Measurements from ENCODE around the gene HGFAC.
"Not testable (repeated sequence)": the region's sequence is repeated elsewhere in the genome, so short reads cannot be mapped to it uniquely, and the experiment has no call there.

HGFAC gene

DNA sequence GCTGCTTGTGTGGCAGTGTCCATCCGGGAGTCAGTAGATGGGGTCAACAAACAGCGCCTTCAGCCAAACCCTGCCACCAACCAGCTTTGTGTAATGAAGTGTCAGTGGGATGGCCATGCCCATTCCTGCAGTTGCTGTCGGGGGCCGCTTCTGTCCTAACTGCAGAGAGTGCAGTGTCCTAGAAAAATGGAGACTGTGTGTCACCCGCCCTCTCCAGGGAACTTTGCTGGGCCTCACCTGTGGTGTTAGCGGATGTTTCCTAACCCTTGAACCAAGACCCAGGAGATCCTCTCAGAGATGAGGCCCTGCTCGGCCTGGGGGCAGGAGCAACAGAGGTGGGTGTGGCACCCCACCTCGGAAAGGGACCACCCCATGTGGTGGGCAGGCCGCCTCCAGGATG lies 35.3 kb upstream of the HGFAC start:
- no peak for DNase-seq (ENCODE audit: extremely low read depth, low read depth)
- no peak overlapping the region for H3K4me3 ChIP-seq (replicated peaks; ENCODE audit: low read depth, low read length)
- TF ChIP-seq, protein P1, sequence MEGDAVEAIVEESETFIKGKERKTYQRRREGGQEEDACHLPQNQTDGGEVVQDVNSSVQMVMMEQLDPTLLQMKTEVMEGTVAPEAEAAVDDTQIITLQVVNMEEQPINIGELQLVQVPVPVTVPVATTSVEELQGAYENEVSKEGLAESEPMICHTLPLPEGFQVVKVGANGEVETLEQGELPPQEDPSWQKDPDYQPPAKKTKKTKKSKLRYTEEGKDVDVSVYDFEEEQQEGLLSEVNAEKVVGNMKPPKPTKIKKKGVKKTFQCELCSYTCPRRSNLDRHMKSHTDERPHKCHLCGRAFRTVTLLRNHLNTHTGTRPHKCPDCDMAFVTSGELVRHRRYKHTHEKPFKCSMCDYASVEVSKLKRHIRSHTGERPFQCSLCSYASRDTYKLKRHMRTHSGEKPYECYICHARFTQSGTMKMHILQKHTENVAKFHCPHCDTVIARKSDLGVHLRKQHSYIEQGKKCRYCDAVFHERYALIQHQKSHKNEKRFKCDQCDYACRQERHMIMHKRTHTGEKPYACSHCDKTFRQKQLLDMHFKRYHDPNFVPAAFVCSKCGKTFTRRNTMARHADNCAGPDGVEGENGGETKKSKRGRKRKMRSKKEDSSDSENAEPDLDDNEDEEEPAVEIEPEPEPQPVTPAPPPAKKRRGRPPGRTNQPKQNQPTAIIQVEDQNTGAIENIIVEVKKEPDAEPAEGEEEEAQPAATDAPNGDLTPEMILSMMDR (IDR thresholded peaks at IDR 0.05; ENCODE audit: low read depth, low read length, missing control alignments) = no peak

- no peak overlapping the region for H3K4me3 ChIP-seq (replicated peaks; ENCODE audit: low read depth, low read length)
- DNase-seq (ENCODE audit: extremely low read depth, low read depth) = no peak
- TF ChIP-seq, protein P1 (IDR thresholded peaks at IDR 0.05; ENCODE audit: low read depth, low read length, missing control alignments) = no peak
Observed at GRCh38 chr4:3407171-3407771, 34.5 kb upstream of the HGFAC start.

GRCh38 chr4:3407930-3408792 lies 33.6 kb upstream of the HGFAC start:
- no peak overlapping the region for H3K4me3 ChIP-seq (replicated peaks; ENCODE audit: low read depth, low read length)
- no peak for DNase-seq (ENCODE audit: extremely low read depth, low read depth)
- TF ChIP-seq, protein P1 (IDR thresholded peaks at IDR 0.05; ENCODE audit: low read depth, low read length, missing control alignments) = no peak

DNA sequence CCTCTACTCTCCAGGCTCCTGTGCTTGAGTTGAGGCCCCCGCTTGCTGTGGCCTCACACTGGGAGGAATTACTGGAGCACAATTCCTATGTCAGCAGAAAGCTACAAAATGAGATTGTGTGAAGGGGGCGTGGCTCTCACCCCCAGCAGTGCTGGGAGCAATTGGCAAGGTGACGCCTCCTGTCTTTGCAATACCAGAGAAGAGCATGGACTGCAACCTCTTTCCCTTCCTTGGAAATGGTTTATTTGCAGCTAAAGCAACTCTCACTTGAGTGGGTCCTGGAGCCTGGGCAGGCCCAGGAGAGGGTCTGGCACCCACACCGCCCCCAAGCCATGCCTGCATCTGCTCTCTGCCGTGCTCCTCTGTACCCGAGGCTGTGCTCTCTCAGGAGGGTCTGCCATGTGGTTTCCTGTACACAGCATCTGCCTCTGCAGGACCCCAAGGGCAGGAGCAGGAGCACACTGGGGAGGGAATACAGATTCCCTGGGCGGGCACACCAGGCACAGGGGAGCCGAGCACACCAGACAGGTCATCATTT lies 32.9 kb upstream of the HGFAC start:
- H3K4me3 ChIP-seq (replicated peaks; ENCODE audit: low read depth, low read length) = no peak overlapping the region
- no peak for DNase-seq (ENCODE audit: extremely low read depth, low read depth)
- TF ChIP-seq, protein P1 (IDR thresholded peaks at IDR 0.05; ENCODE audit: low read depth, low read length, missing control alignments) = no peak

GRCh38 chr4:3409571-3410091 lies 32.1 kb upstream of the HGFAC start:
- TF ChIP-seq, protein P1 (IDR thresholded peaks at IDR 0.05; ENCODE audit: low read depth, low read length, missing control alignments) = no peak
- no peak for DNase-seq (ENCODE audit: extremely low read depth, low read depth)

DNA sequence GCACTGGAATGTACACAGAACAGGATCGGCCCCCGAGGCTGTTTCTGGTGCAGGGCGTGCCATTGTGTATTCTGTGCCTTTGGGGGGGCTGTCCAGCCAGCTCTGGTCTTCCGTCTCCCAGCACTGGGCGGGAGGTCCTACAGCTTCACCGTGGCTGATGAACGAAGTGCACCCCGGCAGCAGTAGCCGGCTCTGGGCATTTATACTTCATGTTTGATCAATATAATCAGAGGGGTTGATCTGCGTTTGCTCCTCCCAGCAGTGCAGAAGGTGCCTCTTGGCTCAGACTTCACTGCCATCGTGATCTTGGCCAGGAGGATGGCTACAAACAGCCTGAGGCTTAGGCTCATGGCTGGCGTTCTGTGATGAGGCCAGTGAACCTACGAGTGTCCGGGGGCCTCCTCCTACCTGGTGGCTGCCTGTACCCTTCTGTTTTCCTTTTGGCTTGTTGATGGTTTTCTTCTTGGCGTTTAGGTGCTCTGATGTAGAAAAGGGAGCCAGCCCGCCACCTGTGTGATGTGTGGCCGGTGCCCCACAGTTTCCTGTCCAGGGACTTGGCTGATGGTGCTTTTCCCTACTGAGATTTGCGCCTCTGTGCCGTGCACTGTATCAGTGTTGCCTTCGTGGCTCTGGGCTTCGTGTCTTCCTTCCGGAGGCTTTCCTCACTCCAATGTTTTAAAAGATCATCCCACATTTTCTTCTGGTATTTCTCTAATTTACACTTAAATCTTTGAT lies 31.2 kb upstream of the HGFAC start:
- no peak overlapping the region for H3K4me3 ChIP-seq (replicated peaks; ENCODE audit: low read depth, low read length)
- TF ChIP-seq, protein P1 (IDR thresholded peaks at IDR 0.05; ENCODE audit: low read depth, low read length, missing control alignments) = no peak

More at GRCh38 chr4:3409571-3410091, 32.1 kb upstream of the HGFAC start:
- no peak overlapping the region for H3K4me3 ChIP-seq (replicated peaks; ENCODE audit: low read depth, low read length)

DNA sequence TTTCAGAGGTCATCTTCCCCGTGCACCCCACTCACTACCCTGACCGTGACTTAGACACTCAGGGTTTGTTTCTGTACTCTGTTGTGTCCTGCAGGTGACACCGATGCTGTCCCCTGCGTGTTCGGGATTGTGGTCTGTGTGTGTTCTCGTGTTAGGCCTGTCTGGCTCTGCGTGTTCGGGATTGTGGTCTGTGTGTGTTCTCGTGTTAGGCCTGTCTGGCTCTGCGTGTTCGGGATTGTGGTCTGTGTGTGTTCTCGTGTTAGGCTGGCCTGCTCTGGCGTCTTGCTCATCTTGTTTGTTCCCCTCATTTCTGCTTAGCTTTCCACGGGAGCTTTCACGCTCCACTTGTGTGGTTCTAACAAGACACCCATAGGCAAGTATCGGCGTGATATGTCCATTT lies 30.6 kb upstream of the HGFAC start:
- not testable (repeated sequence) for H3K4me3 ChIP-seq (replicated peaks; ENCODE audit: low read depth, low read length); DNase-seq (ENCODE audit: extremely low read depth, low read depth)

More for the DNA sequence above, 31.2 kb upstream of the HGFAC start:
- no peak for DNase-seq (ENCODE audit: extremely low read depth, low read depth)
